HG03442 (cell line): ENCODE results near the gene LRRC47.

Experiments
- ATAC-seq: cut with Tn5 transposase; IDR thresholded peaks from one replicate; pipeline ENCODE4 v1.9.1; 2021; ENCODE audit warnings: mild to moderate bottlenecking, moderate library complexity; ENCODE audit not compliant: unreplicated experiment

The LRRC47 gene

GRCh38 chr1:3772715-3773571 is 23.4 kb downstream of the LRRC47 start, which contains the start of gene SMIM1:
Gene SMIM1 (plus strand): TSS chr1:3772749. CDS start chr1:3775374, 2,625 bp downstream.
- ATAC-seq, result peak; percentile 1

- ATAC-seq, result peak; percentile 40
Observed at GRCh38 chr1:3772027-3772714, 24.1 kb downstream of the LRRC47 start.

GRCh38 chr1:3771108-3772026 is 24.9 kb downstream of the LRRC47 start:
- no peak for ATAC-seq

GRCh38 chr1:3770047-3770765 is 26.1 kb downstream of the LRRC47 start:
- ATAC-seq, result no peak

- no peak for ATAC-seq
Observed at GRCh38 chr1:3768811-3769390, 27.4 kb downstream of the LRRC47 start.

GRCh38 chr1:3767328-3767925 is 28.9 kb downstream of the LRRC47 start:
- no peak for ATAC-seq

GRCh38 chr1:3763351-3764125 is 32.8 kb downstream of the LRRC47 start:
- ATAC-seq, result no peak

- ATAC-seq, result no peak
Observed at GRCh38 chr1:3762873-3763228, 33.4 kb downstream of the LRRC47 start.

GRCh38 chr1:3762151-3762872 is 34.0 kb downstream of the LRRC47 start:
- no peak for ATAC-seq

- no peak for ATAC-seq
Observed at GRCh38 chr1:3761296-3762010, 34.8 kb downstream of the LRRC47 start.

GRCh38 chr1:3759796-3760195 is 36.5 kb downstream of the LRRC47 start:
- ATAC-seq, result no peak

- ATAC-seq, result no peak
Observed at GRCh38 chr1:3759164-3759563, 37.1 kb downstream of the LRRC47 start.

GRCh38 chr1:3756394-3756793 is 39.9 kb downstream of the LRRC47 start:
- no peak for ATAC-seq

GRCh38 chr1:3753656-3754454 is 42.4 kb downstream of the LRRC47 start:
- ATAC-seq, result no peak

- ATAC-seq, result no peak
Observed at GRCh38 chr1:3752400-3752945, 43.8 kb downstream of the LRRC47 start, which contains the start of gene CCDC27. Gene CCDC27 (plus strand): TSS chr1:3752450. CDS start chr1:3752482, 32 bp downstream.

- ATAC-seq, result no peak
Observed at GRCh38 chr1:3750741-3751140, 45.6 kb downstream of the LRRC47 start.
